ENCODE results near the gene CELSR1.
"Not testable (repeated sequence)": the region's sequence is repeated elsewhere in the genome, so short reads cannot be mapped to it uniquely, and the experiment has no call there.

CELSR1 gene

DNA sequence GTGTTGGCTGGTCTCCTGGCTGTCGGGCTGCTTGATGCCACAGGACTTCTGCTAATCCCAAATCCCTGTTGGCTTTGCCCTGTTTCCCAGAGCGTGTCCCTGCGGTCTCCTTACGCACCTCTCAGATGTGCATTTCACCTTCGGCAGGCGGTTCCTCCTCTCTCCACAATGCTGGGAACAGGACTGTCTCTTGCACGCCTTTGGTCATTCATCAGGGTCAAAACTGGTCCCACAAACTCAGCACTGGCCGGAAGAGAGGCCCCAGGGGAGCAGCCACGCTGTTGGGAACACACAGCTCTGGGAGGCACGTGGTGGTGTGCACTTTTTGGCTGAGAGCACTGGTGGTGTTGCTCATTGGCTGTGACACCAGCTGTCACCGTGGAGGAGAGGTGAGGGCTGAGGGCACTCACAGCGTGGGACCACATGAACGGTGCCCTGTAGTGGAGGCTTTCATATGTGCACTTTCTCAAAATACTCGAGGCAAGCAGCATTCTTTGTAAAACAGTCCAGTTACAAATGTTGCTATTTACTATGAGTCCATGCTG, 217.2 kb downstream of the CELSR1 start:
- TF ChIP-seq, protein P1, sequence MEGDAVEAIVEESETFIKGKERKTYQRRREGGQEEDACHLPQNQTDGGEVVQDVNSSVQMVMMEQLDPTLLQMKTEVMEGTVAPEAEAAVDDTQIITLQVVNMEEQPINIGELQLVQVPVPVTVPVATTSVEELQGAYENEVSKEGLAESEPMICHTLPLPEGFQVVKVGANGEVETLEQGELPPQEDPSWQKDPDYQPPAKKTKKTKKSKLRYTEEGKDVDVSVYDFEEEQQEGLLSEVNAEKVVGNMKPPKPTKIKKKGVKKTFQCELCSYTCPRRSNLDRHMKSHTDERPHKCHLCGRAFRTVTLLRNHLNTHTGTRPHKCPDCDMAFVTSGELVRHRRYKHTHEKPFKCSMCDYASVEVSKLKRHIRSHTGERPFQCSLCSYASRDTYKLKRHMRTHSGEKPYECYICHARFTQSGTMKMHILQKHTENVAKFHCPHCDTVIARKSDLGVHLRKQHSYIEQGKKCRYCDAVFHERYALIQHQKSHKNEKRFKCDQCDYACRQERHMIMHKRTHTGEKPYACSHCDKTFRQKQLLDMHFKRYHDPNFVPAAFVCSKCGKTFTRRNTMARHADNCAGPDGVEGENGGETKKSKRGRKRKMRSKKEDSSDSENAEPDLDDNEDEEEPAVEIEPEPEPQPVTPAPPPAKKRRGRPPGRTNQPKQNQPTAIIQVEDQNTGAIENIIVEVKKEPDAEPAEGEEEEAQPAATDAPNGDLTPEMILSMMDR (conservative IDR thresholded peaks at IDR 0.05; ENCODE audit: control insufficient read depth, insufficient read depth, low read depth, low read length): no peak
- no peak for DNase-seq (ENCODE audit: low read depth)

DNA sequence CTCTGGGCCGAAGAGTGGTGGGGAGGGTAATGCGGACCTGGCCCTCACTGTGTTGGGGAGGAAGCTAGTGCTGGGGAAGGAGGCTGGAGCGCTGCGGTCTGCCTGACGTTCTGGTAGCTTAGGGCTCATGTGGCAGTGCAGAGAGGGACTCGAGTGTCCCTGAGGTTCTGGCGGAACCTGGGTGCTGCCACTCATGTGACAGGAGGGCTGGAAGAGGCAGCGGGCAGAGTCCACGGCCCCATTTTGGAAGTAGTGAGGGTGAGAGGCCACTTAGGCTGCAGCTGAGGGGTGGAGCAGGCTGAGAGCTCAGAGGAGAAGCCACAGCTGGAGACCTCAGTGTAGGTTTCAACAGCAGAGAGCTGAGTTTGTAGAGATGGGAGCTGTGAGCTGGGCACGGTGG, 218.1 kb downstream of the CELSR1 start:
- TF ChIP-seq, protein P1 (conservative IDR thresholded peaks at IDR 0.05; ENCODE audit: control insufficient read depth, insufficient read depth, low read depth, low read length): no peak
- no peak for DNase-seq (ENCODE audit: low read depth)
- H3K4me3 ChIP-seq (ENCODE audit: control insufficient read depth, low read depth, low read length): no peak overlapping the region

More for the DNA sequence above, 217.2 kb downstream of the CELSR1 start:
- H3K4me3 ChIP-seq (ENCODE audit: control insufficient read depth, low read depth, low read length): no peak overlapping the region

DNA sequence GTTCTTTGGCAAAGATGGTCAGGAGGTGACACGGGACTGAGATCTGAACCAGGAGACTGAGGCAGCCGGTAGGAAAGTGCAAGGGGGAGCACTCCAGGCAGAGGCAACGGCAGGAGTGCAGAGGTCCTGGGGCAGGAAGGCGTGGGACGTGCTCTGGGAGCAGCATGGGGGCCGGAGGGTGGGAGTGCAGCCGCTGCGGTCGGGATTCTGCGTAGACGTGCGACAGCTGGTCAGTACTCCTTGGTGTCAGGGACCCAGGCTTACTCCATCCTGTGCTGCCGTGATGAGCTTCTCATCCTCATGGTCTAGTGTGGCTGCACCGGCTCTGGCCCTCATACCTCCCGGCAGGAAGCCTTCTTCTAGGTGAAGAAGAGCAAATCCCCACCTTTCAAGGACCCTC, 218.8 kb downstream of the CELSR1 start:
- H3K4me3 ChIP-seq (ENCODE audit: control insufficient read depth, low read depth, low read length): no peak overlapping the region
- no peak for DNase-seq (ENCODE audit: low read depth)
- TF ChIP-seq, protein P1 (conservative IDR thresholded peaks at IDR 0.05; ENCODE audit: control insufficient read depth, insufficient read depth, low read depth, low read length): no peak

DNA sequence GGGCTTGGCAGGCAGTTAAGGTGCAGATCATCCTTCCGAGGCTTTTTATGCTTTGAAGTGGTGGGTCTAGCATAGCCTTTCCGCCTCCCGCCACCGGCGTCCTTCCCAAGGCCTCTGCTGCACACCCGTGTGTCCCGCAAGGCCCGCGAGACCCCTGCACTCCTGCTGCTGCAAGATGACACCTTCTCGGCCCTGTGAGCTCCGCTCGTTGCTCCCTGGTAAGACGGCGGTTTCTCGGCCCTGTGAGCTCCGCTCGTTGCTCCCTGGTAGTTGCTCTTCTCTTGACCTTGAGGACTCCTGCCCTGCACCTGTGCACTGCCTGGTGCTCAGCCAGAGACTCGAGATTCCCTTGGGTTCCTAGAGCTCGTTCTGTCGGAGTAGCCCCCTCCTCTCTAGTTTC, 219.8 kb downstream of the CELSR1 start:
- no peak overlapping the region for H3K4me3 ChIP-seq (ENCODE audit: control insufficient read depth, low read depth, low read length)
- TF ChIP-seq, protein P1 (conservative IDR thresholded peaks at IDR 0.05; ENCODE audit: control insufficient read depth, insufficient read depth, low read depth, low read length): no peak
- DNase-seq (ENCODE audit: low read depth): no peak

DNA sequence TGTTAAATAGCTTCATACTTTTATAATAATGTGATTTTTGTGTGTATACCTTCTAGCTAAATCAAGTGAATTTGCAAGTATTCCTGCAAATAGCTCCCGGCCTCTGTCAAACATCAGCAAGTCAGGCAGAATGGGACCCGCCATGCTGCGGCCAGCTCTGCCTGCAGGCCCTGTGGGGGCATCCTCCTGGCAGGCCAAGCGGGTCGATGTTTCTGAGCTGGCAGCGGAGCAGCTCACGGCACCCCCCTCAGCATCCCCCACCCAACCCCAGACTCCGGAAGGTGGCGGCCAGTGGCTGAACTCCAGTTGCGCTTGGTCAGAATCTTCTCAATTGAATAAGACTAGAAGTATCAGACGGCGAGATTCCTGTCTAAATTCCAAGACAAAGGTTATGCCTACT, 221.4 kb downstream of the CELSR1 start:
- no peak for DNase-seq (ENCODE audit: low read depth)
- no peak overlapping the region for H3K4me3 ChIP-seq (ENCODE audit: control insufficient read depth, low read depth, low read length)
- TF ChIP-seq, protein P1 (conservative IDR thresholded peaks at IDR 0.05; ENCODE audit: control insufficient read depth, insufficient read depth, low read depth, low read length): no peak

DNA sequence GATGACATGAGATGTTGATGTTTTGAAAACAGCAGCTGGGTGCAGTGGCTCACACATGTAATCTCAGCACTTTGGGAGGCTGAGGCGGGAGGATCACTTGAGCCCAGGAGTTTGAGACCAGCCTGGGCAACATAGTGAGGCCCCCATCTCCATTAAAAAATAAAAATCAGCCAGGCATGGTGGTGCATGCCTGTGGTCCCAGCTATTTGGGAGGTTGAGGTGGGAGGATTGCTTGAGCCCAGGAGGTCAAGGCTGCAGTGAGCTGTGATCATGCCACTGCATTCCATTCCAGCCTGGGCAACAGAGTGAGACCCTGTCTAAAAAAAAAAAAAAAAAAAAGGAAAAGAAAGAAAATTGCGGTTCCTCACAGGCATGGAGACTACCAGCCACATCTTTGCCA, 224.6 kb downstream of the CELSR1 start:
- DNase-seq (ENCODE audit: low read depth); H3K4me3 ChIP-seq (ENCODE audit: control insufficient read depth, low read depth, low read length): not testable (repeated sequence)

DNA sequence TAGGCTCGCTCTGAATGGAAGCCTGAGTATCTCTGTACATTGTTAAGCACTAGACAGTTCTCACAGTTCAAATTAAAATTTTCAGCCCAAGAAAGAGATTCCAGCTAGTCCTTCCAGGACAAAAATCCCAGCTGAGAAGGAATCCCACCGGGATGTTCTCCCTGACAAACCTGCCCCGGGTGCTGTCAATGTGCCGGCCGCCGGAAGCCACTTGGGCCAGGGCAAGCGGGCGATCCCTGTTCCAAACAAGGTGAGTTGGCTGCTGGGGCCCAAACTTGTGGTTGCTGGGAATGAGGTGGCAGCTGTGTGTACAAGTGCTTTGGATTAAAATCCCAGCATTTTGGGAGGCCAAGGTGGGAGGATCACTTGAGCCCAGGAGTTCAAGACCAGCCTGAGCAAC, 225.4 kb downstream of the CELSR1 start:
- TF ChIP-seq, protein P1 (conservative IDR thresholded peaks at IDR 0.05; ENCODE audit: control insufficient read depth, insufficient read depth, low read depth, low read length): no peak
- no peak overlapping the region for H3K4me3 ChIP-seq (ENCODE audit: control insufficient read depth, low read depth, low read length)
- DNase-seq (ENCODE audit: low read depth): no peak
